ENCODE results near the gene ITIH3. TPM values are rescaled to one million over a fixed set of nuclear protein-coding genes. Genes with fewer than 3 reads are reported as not detected.

ITIH3 gene
- polyA plus RNA-seq, 2 donors: 0.88 to 1.1 TPM

- 82 to 94% methylated on average over 5 of the region's 5 CpGs for WGBS, 2 donors
- H3K27ac ChIP-seq (ENCODE audit: low read depth in 2 of 2, low read length in 1 of 2): no peak overlapping the region
- no peaks in the 10 kb centered on the region for H3K9me3 ChIP-seq (ENCODE audit: control insufficient read depth in 2 of 2, insufficient read depth in 1 of 2, low read depth in 1 of 2, low read length in 1 of 2)
- H3K4me1 ChIP-seq (ENCODE audit: control insufficient read depth in 2 of 2, insufficient read depth in 2 of 2, low read length in 1 of 2): no peaks in the 10 kb centered on the region
- peaks cover 3 to 10% of the 10 kb centered on the region in 2 donors for H3K36me3 ChIP-seq (ENCODE audit: control insufficient read depth in 2 of 2, insufficient read depth in 2 of 2, low read length in 1 of 2)
- H3K4me3 ChIP-seq (ENCODE audit: low read depth in 1 of 2, low read length in 2 of 2): no peak overlapping the region
- no peaks in the 10 kb centered on the region for H3K27me3 ChIP-seq (ENCODE audit: control insufficient read depth in 1 of 2, insufficient read depth in 2 of 2, low read length in 2 of 2)
These were observed 62.1 kb downstream of the ITIH3 start for GRCh38 chr3:52856666-52857065.

GRCh38 chr3:52857133-52857532 lies 62.5 kb downstream of the ITIH3 start:
- WGBS, 2 donors: 81 to 89% methylated on average over 3 of the region's 3 CpGs
- H3K4me3 ChIP-seq (ENCODE audit: low read depth in 1 of 2, low read length in 2 of 2): no peak overlapping the region

DNA sequence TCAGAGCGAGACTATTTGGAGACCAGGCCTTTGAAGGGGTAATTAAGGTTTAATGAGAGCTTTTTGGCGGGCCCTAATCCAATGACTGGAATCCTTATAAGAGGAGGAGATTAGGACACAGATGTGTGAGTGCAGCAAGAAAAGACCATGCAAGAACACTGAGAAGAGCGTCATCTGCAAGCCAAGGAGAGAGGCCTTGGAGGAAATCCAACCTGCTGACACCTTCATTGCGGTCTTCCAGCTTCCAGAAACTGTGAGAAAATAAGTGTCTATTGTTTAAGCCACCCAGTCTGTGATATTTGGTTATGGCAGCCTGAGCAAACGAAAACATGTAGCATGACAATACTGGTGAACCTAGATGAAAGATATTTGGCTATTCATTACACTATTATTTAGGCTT lies 63.3 kb downstream of the ITIH3 start:
- Histone ChIP-seq H3K27ac (ENCODE audit: low read depth in 2 of 2, low read length in 1 of 2) (no peak overlapping the region), H3K27me3 (ENCODE audit: control insufficient read depth in 1 of 2, insufficient read depth in 2 of 2, low read length in 2 of 2) (no peaks in the 10 kb centered on the region), H3K9me3 (ENCODE audit: control insufficient read depth in 2 of 2, insufficient read depth in 1 of 2, low read depth in 1 of 2, low read length in 1 of 2) (no peaks in the 10 kb centered on the region), H3K36me3 (ENCODE audit: control insufficient read depth in 2 of 2, insufficient read depth in 2 of 2, low read length in 1 of 2) (peaks cover 3 to 4% of the 10 kb centered on the region in 2 donors), H3K4me1 (ENCODE audit: control insufficient read depth in 2 of 2, insufficient read depth in 2 of 2, low read length in 1 of 2) (no peaks in the 10 kb centered on the region), H3K4me3 (ENCODE audit: low read depth in 1 of 2, low read length in 2 of 2) (no peak overlapping the region)
- WGBS, 2 donors: 91 to 94% methylated on average over 5 of the region's 5 CpGs

More at GRCh38 chr3:52857133-52857532, 62.5 kb downstream of the ITIH3 start:
- Histone ChIP-seq H3K36me3 (ENCODE audit: control insufficient read depth in 2 of 2, insufficient read depth in 2 of 2, low read length in 1 of 2) (peaks cover 3 to 6% of the 10 kb centered on the region in 2 donors), H3K27ac (ENCODE audit: low read depth in 2 of 2, low read length in 1 of 2) (no peak overlapping the region), H3K4me1 (ENCODE audit: control insufficient read depth in 2 of 2, insufficient read depth in 2 of 2, low read length in 1 of 2) (no peaks in the 10 kb centered on the region), H3K9me3 (ENCODE audit: control insufficient read depth in 2 of 2, insufficient read depth in 1 of 2, low read depth in 1 of 2, low read length in 1 of 2) (no peaks in the 10 kb centered on the region), H3K27me3 (ENCODE audit: control insufficient read depth in 1 of 2, insufficient read depth in 2 of 2, low read length in 2 of 2) (no peaks in the 10 kb centered on the region)

Other genes starting within 250 kb of the ITIH3 start
- 10 to 100 TPM in 1 of 2 donors, 1 to 10 TPM in 1; 8.3 to 12.0 TPM for gene PBRM1, start 108.9 kb upstream of the ITIH3 start, polyA plus RNA-seq
- 100 to 1,000 TPM in 1 of 2 donors, 10 to 100 TPM in 1; 91.8 to 103 TPM for gene GNL3, start 108.8 kb upstream of the ITIH3 start, polyA plus RNA-seq
- 10 to 100 TPM; 16.7 to 19.8 TPM for gene GLT8D1, start 89.0 kb upstream of the ITIH3 start, polyA plus RNA-seq
- 100 to 1,000 TPM in 1 of 2 donors, 10 to 100 TPM in 1; 54.6 to 114 TPM for gene SPCS1, start 88.7 kb upstream of the ITIH3 start, polyA plus RNA-seq
- gene NEK4, start 23.9 kb upstream of the ITIH3 start, polyA plus RNA-seq: 1 to 10 TPM; 3.6 to 4.3 TPM
- under 1 TPM in 1 of 2 donors, not detected in 1; 0.13 TPM for gene ITIH1, start 17.2 kb upstream of the ITIH3 start, polyA plus RNA-seq
- 1 to 10 TPM; 2.5 to 6.7 TPM for gene ITIH4, start 35.9 kb downstream of the ITIH3 start, polyA plus RNA-seq
- gene MUSTN1, start 40.2 kb downstream of the ITIH3 start, polyA plus RNA-seq: 10 to 100 TPM in 1 of 2 donors, 1 to 10 TPM in 1; 7.0 to 13.1 TPM
- 1 to 10 TPM; 6.0 to 7.4 TPM for gene STIMATE, start 102.8 kb downstream of the ITIH3 start, polyA plus RNA-seq

Measured in esophagus (tissue), 2 donors.